Subcutaneous abdominal adipose tissue (tissue), 5 donors: Measurements from ENCODE around the gene MPDZ.

ENCODE experiments used
- H3K27ac ChIP-seq: one replicate; pipeline ENCODE4 v1.7.0; 2013; ENCODE audit warnings: low read depth, mild to moderate bottlenecking, inconsistent platforms, low read length, moderate library complexity
- H3K27me3 ChIP-seq, 5 donors: one replicate each; pipeline ENCODE4 v1.7.0; 2013; ENCODE audit warnings: low read length in 5 of 5, inconsistent platforms in 1 of 5; ENCODE audit not compliant: control insufficient read depth in 5 of 5, insufficient read depth in 4 of 5
- H3K36me3 ChIP-seq, 5 donors: one replicate each; pipeline ENCODE4 v1.7.0; 2013; ENCODE audit warnings: low read length in 5 of 5; ENCODE audit not compliant: control insufficient read depth in 5 of 5, insufficient read depth in 5 of 5
- H3K4me1 ChIP-seq, 5 donors: one replicate each; pipeline ENCODE4 v1.7.0; 2013; ENCODE audit warnings: low read length in 5 of 5, mild to moderate bottlenecking in 3 of 5, moderate library complexity in 1 of 5; ENCODE audit not compliant: control insufficient read depth in 5 of 5, insufficient read depth in 5 of 5
- H3K4me3 ChIP-seq, 5 donors: one replicate each; pipeline ENCODE4 v1.7.0; 2013; ENCODE audit warnings: low read length in 5 of 5, low read depth in 1 of 5
- H3K9ac ChIP-seq, 5 donors: one replicate each; pipeline ENCODE4 v1.7.0; 2013; ENCODE audit warnings: low read length in 5 of 5, mild to moderate bottlenecking in 4 of 5, moderate library complexity in 3 of 5
- H3K9me3 ChIP-seq, 5 donors: one replicate each; pipeline ENCODE4 v1.7.0; 2013; ENCODE audit warnings: low read length in 5 of 5; ENCODE audit not compliant: control insufficient read depth in 5 of 5
- donor health status: healthy.
- donor health status: healthy.
- donor health status: healthy.
- donor health status: healthy.
- donor health status: healthy.

MPDZ gene

DNA sequence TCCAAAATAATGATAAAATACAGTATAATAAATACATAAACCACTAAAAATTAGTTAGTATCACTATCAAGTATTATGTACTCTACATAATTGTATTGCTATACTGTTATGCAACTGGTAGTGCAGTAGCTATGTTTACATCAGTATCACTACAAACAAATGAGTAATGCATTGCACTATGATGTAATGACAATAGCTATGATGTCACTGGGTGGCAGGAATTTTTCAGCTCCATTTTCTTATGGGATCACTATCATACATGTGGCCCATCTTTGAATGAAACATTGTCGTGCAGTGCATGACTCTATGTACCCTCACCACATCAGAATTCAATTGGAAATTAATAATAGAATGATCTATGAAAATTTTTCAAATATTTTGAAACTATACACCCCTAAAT lies 201.3 kb downstream of the MPDZ start:
- Histone ChIP-seq H3K9me3 (peaks cover 0 to 9% (median 3%) of the 10 kb centered on the region in 5 donors), H3K27me3 (no peaks in the 10 kb centered on the region)

DNA sequence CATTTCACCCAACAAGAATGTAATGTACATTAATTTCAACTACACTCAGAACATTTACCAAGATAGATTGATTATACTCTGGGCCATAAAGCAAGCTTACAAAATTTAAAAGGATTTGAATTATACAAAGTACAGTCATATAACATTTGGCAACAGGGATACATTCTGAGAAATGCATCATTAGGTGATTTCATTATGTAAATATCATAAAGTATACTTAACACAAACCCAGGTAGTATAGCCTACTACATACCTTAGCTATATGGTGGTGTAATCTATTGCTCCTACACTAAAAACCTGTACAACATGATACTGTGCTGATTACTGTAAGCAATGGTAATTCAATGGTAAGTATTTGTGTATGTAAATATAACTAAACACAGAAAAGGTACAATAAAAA lies 202.9 kb downstream of the MPDZ start:
- no peaks in the 10 kb centered on the region for H3K36me3 ChIP-seq
- H3K9me3 ChIP-seq: peaks cover 0 to 9% (median 3%) of the 10 kb centered on the region in 5 donors
- H3K9ac ChIP-seq: no peak overlapping the region
- H3K27ac ChIP-seq: no peak overlapping the region
- H3K27me3 ChIP-seq: no peaks in the 10 kb centered on the region
- peaks cover 0 to 6% (median 0%) of the 10 kb centered on the region in 5 donors for H3K4me1 ChIP-seq
- no peak overlapping the region for H3K4me3 ChIP-seq

More for the DNA sequence above, 201.3 kb downstream of the MPDZ start:
- Histone ChIP-seq H3K4me1 (no peaks in the 10 kb centered on the region), H3K9ac (no peak overlapping the region), H3K27ac (no peak overlapping the region), H3K4me3 (no peak overlapping the region), H3K36me3 (no peaks in the 10 kb centered on the region)

GRCh38 chr9:13071921-13072320 lies 207.6 kb downstream of the MPDZ start:
- Histone ChIP-seq H3K36me3 (no peaks in the 10 kb centered on the region), H3K9ac (no peak overlapping the region), H3K9me3 (peaks cover 0 to 9% (median 3%) of the 10 kb centered on the region in 5 donors), H3K27ac (no peak overlapping the region), H3K4me3 (no peak overlapping the region), H3K27me3 (no peaks in the 10 kb centered on the region), H3K4me1 (peaks cover 0 to 17% (median 0%) of the 10 kb centered on the region in 5 donors)

- Histone ChIP-seq H3K4me1 (peaks cover 0 to 17% (median 0%) of the 10 kb centered on the region in 5 donors), H3K27me3 (no peaks in the 10 kb centered on the region), H3K4me3 (no peak overlapping the region), H3K36me3 (no peaks in the 10 kb centered on the region), H3K27ac (no peak overlapping the region), H3K9ac (peak overlapping the region in 1 of 5 donors; percentile 7), H3K9me3 (peaks cover 0 to 9% (median 3%) of the 10 kb centered on the region in 5 donors)
Measured at GRCh38 chr9:13070612-13071595, 208.6 kb downstream of the MPDZ start.

- no peaks in the 10 kb centered on the region for H3K27me3 ChIP-seq
- no peak overlapping the region for H3K9ac ChIP-seq
- H3K9me3 ChIP-seq: peaks cover 0 to 5% (median 3%) of the 10 kb centered on the region in 5 donors
- no peaks in the 10 kb centered on the region for H3K36me3 ChIP-seq
- H3K4me1 ChIP-seq: peaks cover 0 to 19% (median under 1%) of the 10 kb centered on the region in 5 donors
- H3K27ac ChIP-seq: no peak overlapping the region
- H3K4me3 ChIP-seq: no peak overlapping the region
Measured at GRCh38 chr9:13069498-13069897, 210.0 kb downstream of the MPDZ start.

DNA sequence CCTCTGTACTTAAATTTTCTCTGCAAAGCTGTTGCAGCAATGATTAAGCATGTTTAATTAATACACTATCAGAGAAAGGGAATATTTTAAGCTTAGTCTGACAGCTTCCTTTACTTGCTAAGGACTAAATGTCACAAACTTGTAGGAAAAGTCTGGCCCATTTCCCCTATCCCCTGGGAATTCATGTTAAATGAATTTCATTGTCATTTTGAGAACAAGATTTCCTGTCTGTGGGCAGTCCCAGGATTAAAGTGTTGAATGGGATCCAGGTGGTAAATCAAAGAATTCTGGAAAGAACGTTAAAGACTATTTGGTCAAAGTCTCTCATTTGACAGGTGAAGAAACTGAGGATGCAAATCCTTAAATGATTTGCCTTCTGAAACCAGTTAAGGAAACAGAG lies 214.8 kb downstream of the MPDZ start:
- Histone ChIP-seq H3K36me3 (no peaks in the 10 kb centered on the region), H3K27me3 (no peaks in the 10 kb centered on the region), H3K4me1 (peaks cover 0 to 6% (median 0%) of the 10 kb centered on the region in 5 donors), H3K27ac (no peak overlapping the region), H3K9me3 (no peaks in the 10 kb centered on the region), H3K4me3 (no peak overlapping the region), H3K9ac (no peak overlapping the region)

DNA sequence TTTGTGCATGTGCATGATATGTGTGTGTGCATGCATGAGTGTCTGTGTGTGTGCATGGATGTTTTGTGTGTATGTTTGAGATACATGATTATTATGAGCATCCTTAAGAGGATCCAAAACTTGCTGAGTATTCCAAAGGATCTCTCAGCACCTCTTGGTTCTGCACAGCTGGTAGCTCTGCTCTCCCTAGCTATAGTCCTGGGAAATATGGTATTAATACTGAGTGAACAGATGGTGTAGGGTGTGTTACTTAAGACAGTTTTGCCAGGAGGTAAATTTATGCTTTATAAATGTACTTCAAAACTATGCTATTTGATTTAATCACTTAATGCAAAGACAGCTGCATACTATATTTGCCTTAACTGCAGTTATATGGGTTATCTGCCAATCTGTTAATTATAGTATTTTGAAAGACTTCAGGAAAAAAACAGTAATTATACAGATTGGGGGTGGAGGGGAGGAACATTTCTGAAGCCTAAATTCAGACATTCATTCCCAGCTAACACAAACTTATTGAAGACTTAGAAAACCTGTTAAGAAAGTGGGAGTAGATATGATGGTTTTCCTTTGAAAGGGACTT lies 215.5 kb downstream of the MPDZ start:
- Histone ChIP-seq H3K27ac (no peak overlapping the region), H3K9me3 (no peaks in the 10 kb centered on the region), H3K4me1 (peaks cover 0 to 6% (median 0%) of the 10 kb centered on the region in 5 donors), H3K4me3 (no peak overlapping the region), H3K36me3 (no peaks in the 10 kb centered on the region), H3K9ac (no peak overlapping the region), H3K27me3 (no peaks in the 10 kb centered on the region)

GRCh38 chr9:13061390-13061789 lies 218.1 kb downstream of the MPDZ start:
- H3K9ac ChIP-seq: no peak overlapping the region

More at GRCh38 chr9:13061390-13061789, 218.1 kb downstream of the MPDZ start:
- H3K27me3 ChIP-seq: no peaks in the 10 kb centered on the region
- H3K27ac ChIP-seq: no peak overlapping the region
- peaks cover 0 to 6% (median 0%) of the 10 kb centered on the region in 5 donors for H3K4me1 ChIP-seq
- H3K9me3 ChIP-seq: no peaks in the 10 kb centered on the region
- no peak overlapping the region for H3K4me3 ChIP-seq
- H3K36me3 ChIP-seq: no peaks in the 10 kb centered on the region
